GM19395 (cell line): ENCODE results near the gene SPRR4.

ENCODE experiments used
- ATAC-seq: cut with Tn5 transposase; IDR thresholded peaks from one replicate; pipeline ENCODE4 v1.9.1; 2021; ENCODE audit warnings: mild to moderate bottlenecking, moderate library complexity; ENCODE audit not compliant: unreplicated experiment

The SPRR4 gene

GRCh38 chr1:152964536-152964935 is 5.9 kb upstream of the SPRR4 start:
- no peak for ATAC-seq

- ATAC-seq: no peak
Observed at GRCh38 chr1:152965853-152966252, 4.6 kb upstream of the SPRR4 start.

GRCh38 chr1:152967201-152967600 is 3.2 kb upstream of the SPRR4 start:
- no peak for ATAC-seq

- peak; percentile 91 for ATAC-seq
Observed at GRCh38 chr1:152968248-152968647, 2.2 kb upstream of the SPRR4 start.

GRCh38 chr1:152969036-152969435 is 1.4 kb upstream of the SPRR4 start:
- no peak for ATAC-seq

- no peak for ATAC-seq
Observed at GRCh38 chr1:152972196-152972886, 1.9 kb downstream of the SPRR4 start.

- ATAC-seq: no peak
Observed at GRCh38 chr1:152976688-152977087, 6.2 kb downstream of the SPRR4 start.

GRCh38 chr1:152977614-152978013 is 7.2 kb downstream of the SPRR4 start:
- no peak for ATAC-seq

- no peak for ATAC-seq
Observed at GRCh38 chr1:152980676-152981075, 10.2 kb downstream of the SPRR4 start.

- no peak for ATAC-seq
Observed at GRCh38 chr1:152981146-152981871, 10.9 kb downstream of the SPRR4 start.

- ATAC-seq: no peak
Observed at GRCh38 chr1:152982076-152982475, 11.6 kb downstream of the SPRR4 start.

- no peak for ATAC-seq
Observed at GRCh38 chr1:152983234-152983633, 12.8 kb downstream of the SPRR4 start.

- no peak for ATAC-seq
Observed at GRCh38 chr1:152983743-152984142, 13.3 kb downstream of the SPRR4 start, which contains the start of gene SPRR1A. TSS of gene SPRR1A (plus strand) at chr1:152984081. CDS start at chr1:152985231, 1,150 bp downstream.

- no peak for ATAC-seq
Observed at GRCh38 chr1:152986578-152986977, 16.1 kb downstream of the SPRR4 start.

- ATAC-seq: no peak
Observed at GRCh38 chr1:152993186-152993585, 22.7 kb downstream of the SPRR4 start.

- ATAC-seq: no peak
Observed at GRCh38 chr1:152995842-152996241, 25.4 kb downstream of the SPRR4 start.

GRCh38 chr1:152996633-152997400 is 26.4 kb downstream of the SPRR4 start:
- no peak for ATAC-seq

GRCh38 chr1:152997901-152998300 is 27.5 kb downstream of the SPRR4 start:
- ATAC-seq: no peak

GRCh38 chr1:152998476-152998875 is 28.0 kb downstream of the SPRR4 start:
- ATAC-seq: no peak

GRCh38 chr1:152999818-153000217 is 29.4 kb downstream of the SPRR4 start:
- no peak for ATAC-seq

GRCh38 chr1:153000294-153000693 is 29.8 kb downstream of the SPRR4 start:
- ATAC-seq: no peak

GRCh38 chr1:153001382-153001781 is 30.9 kb downstream of the SPRR4 start, which contains the start of gene SPRR3:
TSS of gene SPRR3 (plus strand) at chr1:153001749. CDS start at chr1:153003021, 1,272 bp downstream.
- ATAC-seq: no peak
